Measurements from ENCODE around the gene ZDHHC21.

DNA sequence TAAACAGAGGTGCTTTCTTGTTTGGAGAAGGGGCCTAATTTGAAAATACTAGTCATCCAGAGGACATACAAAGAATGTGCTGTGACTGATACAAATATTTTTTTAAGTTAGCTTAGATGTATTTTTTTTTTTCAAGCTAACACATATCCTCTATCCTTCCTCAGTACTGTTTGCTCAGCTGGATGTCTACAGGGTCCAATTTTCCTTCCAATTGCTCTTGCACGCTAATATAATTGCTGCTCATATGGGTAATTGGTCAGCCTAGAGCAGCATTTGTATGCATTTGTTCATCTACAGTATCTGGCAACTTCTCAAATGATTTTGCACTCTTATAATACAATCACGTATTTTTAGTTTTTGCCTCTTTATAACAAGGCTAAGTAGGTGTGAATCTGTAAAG lies 84.7 kb downstream of the ZDHHC21 start:
- TF ChIP-seq POLR2A (IDR thresholded peaks at IDR 0.05) = no peak
- no peak for TF ChIP-seq CTCF (IDR thresholded peaks at IDR 0.05)

Measured in thyroid gland (tissue), 4 donors.